ENCODE results near the gene HINFP. TPM values are rescaled to one million over a fixed set of nuclear protein-coding genes. Genes with fewer than 3 reads are reported as not detected.

Gene HINFP
- total and polyA plus RNA-seq, 9 of the 15 experiments (the other 6 are each of a cell fraction or from before 2014, with no cell fraction given) = 13.8 to 34.1 (median 22.5) TPM

- TF ChIP-seq RBM25 (IDR thresholded peaks at IDR 0.05; ENCODE audit: low read depth, low read length, severe bottlenecking) = no peak
- TF ChIP-seq IRF1 (CRISPR knock-in tag; IDR thresholded peaks at IDR 0.05; ENCODE audit: borderline replicate concordance) = no peak
- no peak for TF ChIP-seq ZNF551 (CRISPR knock-in tag; IDR thresholded peaks at IDR 0.05)
- TF ChIP-seq TGIF2 (CRISPR knock-in tag; IDR thresholded peaks at IDR 0.05) = no peak
- TF ChIP-seq MEIS2 (IDR thresholded peaks at IDR 0.05; ENCODE audit: partially characterized antibody) = peak; percentile 76
- peak; percentile 42; the same call in 1 of the 2 replicates for TF ChIP-seq ESRRA (IDR thresholded peaks at IDR 0.05; ENCODE audit: borderline replicate concordance, low read depth)
- no peak for TF ChIP-seq ZBTB1 (CRISPR knock-in tag; IDR thresholded peaks at IDR 0.05; ENCODE audit: borderline replicate concordance, low read depth)
- TF ChIP-seq ZC3H4 (CRISPR knock-in tag; IDR thresholded peaks at IDR 0.05; ENCODE audit: borderline replicate concordance) = no peak
- 0 out of 2 replicates have a peak, but pooled peaks have one; percentile 60 for TF ChIP-seq ZBTB49 (CRISPR knock-in tag; IDR thresholded peaks at IDR 0.05; ENCODE audit: borderline replicate concordance)
- no peak for TF ChIP-seq RBM15 (IDR thresholded peaks at IDR 0.05; ENCODE audit: insufficient read depth, low read length)
- TF ChIP-seq, protein P1, sequence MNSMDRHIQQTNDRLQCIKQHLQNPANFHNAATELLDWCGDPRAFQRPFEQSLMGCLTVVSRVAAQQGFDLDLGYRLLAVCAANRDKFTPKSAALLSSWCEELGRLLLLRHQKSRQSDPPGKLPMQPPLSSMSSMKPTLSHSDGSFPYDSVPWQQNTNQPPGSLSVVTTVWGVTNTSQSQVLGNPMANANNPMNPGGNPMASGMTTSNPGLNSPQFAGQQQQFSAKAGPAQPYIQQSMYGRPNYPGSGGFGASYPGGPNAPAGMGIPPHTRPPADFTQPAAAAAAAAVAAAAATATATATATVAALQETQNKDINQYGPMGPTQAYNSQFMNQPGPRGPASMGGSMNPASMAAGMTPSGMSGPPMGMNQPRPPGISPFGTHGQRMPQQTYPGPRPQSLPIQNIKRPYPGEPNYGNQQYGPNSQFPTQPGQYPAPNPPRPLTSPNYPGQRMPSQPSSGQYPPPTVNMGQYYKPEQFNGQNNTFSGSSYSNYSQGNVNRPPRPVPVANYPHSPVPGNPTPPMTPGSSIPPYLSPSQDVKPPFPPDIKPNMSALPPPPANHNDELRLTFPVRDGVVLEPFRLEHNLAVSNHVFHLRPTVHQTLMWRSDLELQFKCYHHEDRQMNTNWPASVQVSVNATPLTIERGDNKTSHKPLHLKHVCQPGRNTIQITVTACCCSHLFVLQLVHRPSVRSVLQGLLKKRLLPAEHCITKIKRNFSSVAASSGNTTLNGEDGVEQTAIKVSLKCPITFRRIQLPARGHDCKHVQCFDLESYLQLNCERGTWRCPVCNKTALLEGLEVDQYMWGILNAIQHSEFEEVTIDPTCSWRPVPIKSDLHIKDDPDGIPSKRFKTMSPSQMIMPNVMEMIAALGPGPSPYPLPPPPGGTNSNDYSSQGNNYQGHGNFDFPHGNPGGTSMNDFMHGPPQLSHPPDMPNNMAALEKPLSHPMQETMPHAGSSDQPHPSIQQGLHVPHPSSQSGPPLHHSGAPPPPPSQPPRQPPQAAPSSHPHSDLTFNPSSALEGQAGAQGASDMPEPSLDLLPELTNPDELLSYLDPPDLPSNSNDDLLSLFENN (IDR thresholded peaks at IDR 0.05; ENCODE audit: low read depth in 2 of 2, low read length in 2 of 2) = no peak
- no peak for TF ChIP-seq PCBP2 (IDR thresholded peaks at IDR 0.05; ENCODE audit: low read depth, low read length, poor library complexity, severe bottlenecking)
- no peak for TF ChIP-seq BRF1 (IDR thresholded peaks at IDR 0.05; ENCODE audit: borderline replicate concordance, extremely low read depth, insufficient read length)
- no peak for TF ChIP-seq ZNF780A (CRISPR knock-in tag; IDR thresholded peaks at IDR 0.05)
- TF ChIP-seq TFAM (CRISPR knock-in tag; conservative IDR thresholded peaks at IDR 0.05) = no peak
- TF ChIP-seq TAL1 (IDR thresholded peaks at IDR 0.05) = no peak
- TF ChIP-seq IFI16 (CRISPR knock-in tag; IDR thresholded peaks at IDR 0.05) = no peak
- no peak for TF ChIP-seq PPARD (CRISPR knock-in tag; IDR thresholded peaks at IDR 0.05)
- TF ChIP-seq, protein P2, sequence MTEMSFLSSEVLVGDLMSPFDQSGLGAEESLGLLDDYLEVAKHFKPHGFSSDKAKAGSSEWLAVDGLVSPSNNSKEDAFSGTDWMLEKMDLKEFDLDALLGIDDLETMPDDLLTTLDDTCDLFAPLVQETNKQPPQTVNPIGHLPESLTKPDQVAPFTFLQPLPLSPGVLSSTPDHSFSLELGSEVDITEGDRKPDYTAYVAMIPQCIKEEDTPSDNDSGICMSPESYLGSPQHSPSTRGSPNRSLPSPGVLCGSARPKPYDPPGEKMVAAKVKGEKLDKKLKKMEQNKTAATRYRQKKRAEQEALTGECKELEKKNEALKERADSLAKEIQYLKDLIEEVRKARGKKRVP (CRISPR knock-in tag; IDR thresholded peaks at IDR 0.05) = peak; percentile 50; the same call in 1 of the 2 replicates
Observed at GRCh38 chr11:119106564-119107537, 14.5 kb upstream of the HINFP start, which contains the start of gene C2CD2L (continued).
